ENCODE data around the gene DDR1. TPM values are rescaled to one million over a fixed set of nuclear protein-coding genes. Genes with fewer than 3 reads are reported as not detected.
A peak's percentile ranks its signal among the peaks of the same experiment; 100 is the strongest.
"Not testable (repeated sequence)": the region's sequence is repeated elsewhere in the genome, so short reads cannot be mapped to it uniquely, and the experiment has no call there.

DDR1 gene
- total RNA-seq, 1 experiment from 2014 or later: 127 TPM

- H3K4me3 ChIP-seq (ENCODE audit: insufficient read depth, low read depth, low read length): no peak overlapping the region
- peaks cover 46% of the 10 kb centered on the region for H3K36me3 ChIP-seq (replicated peaks; ENCODE audit: control insufficient read depth, insufficient read depth, low read length)
- no peak for DNase-seq
- no peaks in the 10 kb centered on the region for H3K27me3 ChIP-seq (ENCODE audit: control insufficient read depth, insufficient read depth, low read length)
Observed at GRCh38 chr6:30891450-30891723, 7.1 kb downstream of the DDR1 start.

GRCh38 chr6:30891816-30892538 is 7.7 kb downstream of the DDR1 start:
- Histone ChIP-seq H3K4me3 (ENCODE audit: insufficient read depth, low read depth, low read length) (no peak overlapping the region), H3K36me3 (replicated peaks; ENCODE audit: control insufficient read depth, insufficient read depth, low read length) (peaks cover 48% of the 10 kb centered on the region), H3K27me3 (ENCODE audit: control insufficient read depth, insufficient read depth, low read length) (no peaks in the 10 kb centered on the region)
- peak; percentile 44 for DNase-seq

- peak; percentile 90 for DNase-seq
- Histone ChIP-seq H3K27me3 (ENCODE audit: control insufficient read depth, insufficient read depth, low read length) (no peaks in the 10 kb centered on the region), H3K36me3 (replicated peaks; ENCODE audit: control insufficient read depth, insufficient read depth, low read length) (peaks cover 54% of the 10 kb centered on the region), H3K4me3 (ENCODE audit: insufficient read depth, low read depth, low read length) (no peak overlapping the region)
Observed at GRCh38 chr6:30893001-30893591, 8.8 kb downstream of the DDR1 start.

GRCh38 chr6:30893666-30894065 is 9.3 kb downstream of the DDR1 start:
- Histone ChIP-seq H3K4me3 (ENCODE audit: insufficient read depth, low read depth, low read length) (no peak overlapping the region), H3K36me3 (replicated peaks; ENCODE audit: control insufficient read depth, insufficient read depth, low read length) (peaks cover 57% of the 10 kb centered on the region), H3K27me3 (ENCODE audit: control insufficient read depth, insufficient read depth, low read length) (no peaks in the 10 kb centered on the region)
- DNase-seq: no peak

DNA sequence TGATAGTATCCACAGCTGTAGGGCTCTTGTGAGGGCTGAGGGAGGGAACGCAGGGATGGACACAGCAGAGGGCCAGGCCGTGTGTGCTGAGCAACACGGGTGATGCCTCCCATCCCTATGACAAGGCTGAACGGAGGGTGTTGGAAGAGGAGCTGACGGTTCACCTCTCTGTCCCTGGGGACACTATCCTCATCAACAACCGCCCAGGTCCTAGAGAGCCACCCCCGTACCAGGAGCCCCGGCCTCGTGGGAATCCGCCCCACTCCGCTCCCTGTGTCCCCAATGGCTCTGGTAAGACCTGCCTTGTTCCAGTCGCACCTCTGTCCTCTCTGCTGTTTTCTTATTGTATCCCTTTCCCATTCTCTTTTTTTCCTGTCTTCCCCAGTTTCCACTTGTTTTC is 10.1 kb downstream of the DDR1 start:
- Histone ChIP-seq H3K27me3 (ENCODE audit: control insufficient read depth, insufficient read depth, low read length) (no peaks in the 10 kb centered on the region), H3K36me3 (replicated peaks; ENCODE audit: control insufficient read depth, insufficient read depth, low read length) (peaks cover 57% of the 10 kb centered on the region), H3K4me3 (ENCODE audit: insufficient read depth, low read depth, low read length) (no peak overlapping the region)
- DNase-seq: peak; percentile 41

GRCh38 chr6:30894935-30895334 is 10.6 kb downstream of the DDR1 start:
- DNase-seq: no peak
- Histone ChIP-seq H3K4me3 (ENCODE audit: insufficient read depth, low read depth, low read length) (no peak overlapping the region), H3K27me3 (ENCODE audit: control insufficient read depth, insufficient read depth, low read length) (no peaks in the 10 kb centered on the region), H3K36me3 (replicated peaks; ENCODE audit: control insufficient read depth, insufficient read depth, low read length) (peaks cover 56% of the 10 kb centered on the region)

DNA sequence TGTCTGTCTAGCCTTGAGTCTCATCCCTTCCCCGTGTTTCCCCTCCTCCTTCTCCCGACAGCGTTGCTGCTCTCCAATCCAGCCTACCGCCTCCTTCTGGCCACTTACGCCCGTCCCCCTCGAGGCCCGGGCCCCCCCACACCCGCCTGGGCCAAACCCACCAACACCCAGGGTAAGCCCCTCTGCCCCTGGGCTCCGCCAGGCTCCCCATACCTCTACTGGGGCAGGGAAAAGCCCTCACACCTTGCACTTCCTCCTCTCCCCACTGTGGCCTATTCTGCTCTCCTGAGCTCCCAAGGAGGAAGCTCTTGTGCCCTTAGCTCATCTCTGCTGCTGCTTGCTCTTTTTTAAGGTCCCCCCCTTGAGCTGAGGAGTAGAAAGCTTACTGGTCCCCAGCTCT is 11.0 kb downstream of the DDR1 start:
- Histone ChIP-seq H3K27me3 (ENCODE audit: control insufficient read depth, insufficient read depth, low read length) (no peaks in the 10 kb centered on the region), H3K4me3 (ENCODE audit: insufficient read depth, low read depth, low read length) (no peak overlapping the region), H3K36me3 (replicated peaks; ENCODE audit: control insufficient read depth, insufficient read depth, low read length) (peaks cover 52% of the 10 kb centered on the region)
- DNase-seq: peak; percentile 58

- DNase-seq: peak; percentile 30
- H3K4me3 ChIP-seq (ENCODE audit: insufficient read depth, low read depth, low read length): no peak overlapping the region
- peaks cover 42% of the 10 kb centered on the region for H3K36me3 ChIP-seq (replicated peaks; ENCODE audit: control insufficient read depth, insufficient read depth, low read length)
- no peaks in the 10 kb centered on the region for H3K27me3 ChIP-seq (ENCODE audit: control insufficient read depth, insufficient read depth, low read length)
Observed at GRCh38 chr6:30896541-30896940, 12.2 kb downstream of the DDR1 start.

DNA sequence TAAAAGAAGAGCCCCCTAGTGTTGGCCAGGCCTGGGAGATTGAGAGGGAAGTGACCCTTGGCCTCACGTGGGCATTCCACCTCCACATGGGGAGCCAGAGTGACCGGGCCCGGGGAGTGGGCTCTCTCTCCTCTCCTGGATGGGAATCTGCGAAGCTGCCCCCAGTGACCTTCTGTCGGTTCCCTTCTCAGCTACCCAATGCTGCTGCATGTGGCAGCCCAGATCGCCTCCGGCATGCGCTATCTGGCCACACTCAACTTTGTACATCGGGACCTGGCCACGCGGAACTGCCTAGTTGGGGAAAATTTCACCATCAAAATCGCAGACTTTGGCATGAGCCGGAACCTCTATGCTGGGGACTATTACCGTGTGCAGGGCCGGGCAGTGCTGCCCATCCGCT is 13.6 kb downstream of the DDR1 start:
- peak; percentile 52 for DNase-seq
- no peaks in the 10 kb centered on the region for H3K27me3 ChIP-seq (ENCODE audit: control insufficient read depth, insufficient read depth, low read length)
- no peak overlapping the region for H3K4me3 ChIP-seq (ENCODE audit: insufficient read depth, low read depth, low read length)
- peaks cover 36% of the 10 kb centered on the region for H3K36me3 ChIP-seq (replicated peaks; ENCODE audit: control insufficient read depth, insufficient read depth, low read length)

- peak; percentile 26 for DNase-seq
- H3K4me3 ChIP-seq (ENCODE audit: insufficient read depth, low read depth, low read length): no peak overlapping the region
- no peaks in the 10 kb centered on the region for H3K27me3 ChIP-seq (ENCODE audit: control insufficient read depth, insufficient read depth, low read length)
- peaks cover 32% of the 10 kb centered on the region for H3K36me3 ChIP-seq (replicated peaks; ENCODE audit: control insufficient read depth, insufficient read depth, low read length)
Observed at GRCh38 chr6:30898750-30899360, 14.5 kb downstream of the DDR1 start.

DNA sequence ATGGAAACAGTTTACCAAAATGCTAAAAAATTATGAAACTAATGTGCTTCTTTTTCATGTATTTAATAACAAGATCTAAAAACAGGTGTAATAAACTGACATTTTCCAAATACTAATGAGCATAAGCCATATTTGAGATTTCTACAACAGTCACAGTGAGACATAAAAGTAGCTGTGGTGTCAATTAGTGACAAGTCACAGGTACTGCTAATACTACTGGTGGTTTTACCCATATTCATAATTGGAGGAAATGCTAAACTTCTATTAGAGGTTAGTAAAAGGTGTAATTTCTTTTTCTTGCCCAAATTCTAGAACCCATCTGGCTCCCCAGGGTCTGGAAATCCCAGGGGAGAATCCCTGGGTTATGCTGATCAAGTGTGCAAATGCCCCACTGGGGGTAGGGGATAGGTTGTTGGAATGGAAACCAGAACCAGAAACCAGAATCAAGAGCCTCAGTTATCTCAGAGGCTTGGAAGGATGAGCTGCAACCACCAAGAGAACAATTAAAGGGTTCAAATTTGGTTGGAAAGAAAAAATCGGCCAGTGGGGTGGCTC is 16.6 kb downstream of the DDR1 start:
- no peak overlapping the region for H3K4me3 ChIP-seq (ENCODE audit: insufficient read depth, low read depth, low read length)
- no peaks in the 10 kb centered on the region for H3K27me3 ChIP-seq (ENCODE audit: control insufficient read depth, insufficient read depth, low read length)
- H3K36me3 ChIP-seq (replicated peaks; ENCODE audit: control insufficient read depth, insufficient read depth, low read length): peaks cover 24% of the 10 kb centered on the region
- DNase-seq: no peak

DNA sequence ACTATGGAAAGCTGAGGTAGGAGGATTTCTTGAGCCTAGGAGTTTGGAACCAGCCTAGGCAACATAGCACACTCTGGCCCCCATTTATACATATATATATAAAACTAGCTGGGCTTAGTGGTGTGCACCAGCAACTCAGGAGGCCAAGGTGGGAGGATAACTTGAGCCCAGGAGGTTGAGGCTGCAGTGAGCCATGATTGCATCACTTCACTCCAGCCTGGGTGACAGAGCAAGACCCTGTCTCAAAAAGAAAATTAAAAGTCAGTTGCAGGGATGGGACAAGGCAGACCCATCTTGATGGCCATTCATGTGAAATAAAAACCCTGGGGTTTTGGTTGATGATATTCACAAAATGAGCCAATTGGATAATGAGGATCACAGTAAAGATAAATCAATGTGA is 17.1 kb downstream of the DDR1 start:
- H3K4me3 ChIP-seq (ENCODE audit: insufficient read depth, low read depth, low read length): no peak overlapping the region
- H3K36me3 ChIP-seq (replicated peaks; ENCODE audit: control insufficient read depth, insufficient read depth, low read length): peaks cover 21% of the 10 kb centered on the region
- no peak for DNase-seq
- no peaks in the 10 kb centered on the region for H3K27me3 ChIP-seq (ENCODE audit: control insufficient read depth, insufficient read depth, low read length)

DNA sequence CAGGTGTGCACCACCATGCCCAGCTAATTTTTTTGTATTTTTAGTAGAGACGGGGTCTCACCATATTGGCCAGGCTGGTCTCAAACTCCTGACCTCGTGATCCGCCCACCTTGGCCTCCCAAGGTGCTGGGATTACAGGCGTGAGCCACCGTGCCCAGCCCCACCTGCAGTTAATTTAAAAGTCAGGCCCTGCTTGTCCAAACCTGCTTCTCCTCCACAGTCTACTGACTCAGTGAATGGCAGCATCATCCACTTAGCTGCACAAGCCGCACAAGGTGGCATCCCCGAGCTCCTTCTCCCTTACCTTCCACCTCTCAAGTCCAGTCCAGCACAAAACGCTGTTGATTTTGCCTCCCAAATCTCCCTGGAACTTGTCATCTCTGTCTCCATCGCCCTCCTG is 17.9 kb downstream of the DDR1 start:
- H3K36me3 ChIP-seq (replicated peaks; ENCODE audit: control insufficient read depth, insufficient read depth, low read length): peaks cover 19% of the 10 kb centered on the region
- not testable (repeated sequence) for H3K27me3 ChIP-seq (ENCODE audit: control insufficient read depth, insufficient read depth, low read length); H3K4me3 ChIP-seq (ENCODE audit: insufficient read depth, low read depth, low read length); DNase-seq

GRCh38 chr6:30902709-30903108 is 18.4 kb downstream of the DDR1 start:
- Histone ChIP-seq H3K4me3 (ENCODE audit: insufficient read depth, low read depth, low read length) (no peak overlapping the region), H3K36me3 (replicated peaks; ENCODE audit: control insufficient read depth, insufficient read depth, low read length) (peaks cover 15% of the 10 kb centered on the region)
- DNase-seq: no peak

DNA sequence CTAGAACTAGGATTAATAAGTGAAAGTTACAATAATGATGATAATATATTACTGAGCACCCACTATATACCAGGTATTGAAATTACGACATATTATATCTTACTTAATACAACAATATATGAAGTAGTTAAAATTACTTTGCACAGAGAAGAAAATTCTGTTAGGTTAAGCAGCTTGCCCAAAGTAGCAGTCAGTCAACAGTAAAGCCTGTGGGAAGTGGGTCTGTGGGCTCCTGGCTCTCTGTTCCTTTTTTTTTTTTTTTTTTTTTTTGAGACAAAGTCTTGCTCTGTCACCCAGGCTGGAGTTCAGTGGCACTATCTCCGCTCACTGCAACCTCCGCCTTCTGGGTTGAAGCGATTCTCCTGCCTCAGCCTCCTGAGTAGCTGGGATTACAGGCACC is 18.9 kb downstream of the DDR1 start:
- Histone ChIP-seq H3K4me3 (ENCODE audit: insufficient read depth, low read depth, low read length) (no peak overlapping the region), H3K27me3 (ENCODE audit: control insufficient read depth, insufficient read depth, low read length) (no peaks in the 10 kb centered on the region), H3K36me3 (replicated peaks; ENCODE audit: control insufficient read depth, insufficient read depth, low read length) (peaks cover 13% of the 10 kb centered on the region)
- no peak for DNase-seq

More at GRCh38 chr6:30902709-30903108, 18.4 kb downstream of the DDR1 start:
- H3K27me3 ChIP-seq (ENCODE audit: control insufficient read depth, insufficient read depth, low read length): no peaks in the 10 kb centered on the region
